GM12873 (cell line): Measurements from ENCODE around the gene IFITM5.

ENCODE experiments used
- CTCF ChIP-seq: IDR thresholded peaks from 2 replicates; pipeline ENCODE4 v1.5.1; 2012; ENCODE audit warnings: low read depth, mild to moderate bottlenecking, moderate library complexity, low read length, control low read depth; ENCODE audit not compliant: insufficient read depth; ENCODE audit errors: missing control alignments

Gene IFITM5

GRCh38 chr11:337711-338110 lies 38.4 kb upstream of the IFITM5 start:
- no peak for TF ChIP-seq CTCF

- TF ChIP-seq CTCF, result no peak
Observed at GRCh38 chr11:336659-337198, 37.4 kb upstream of the IFITM5 start.

GRCh38 chr11:335779-336658 lies 36.7 kb upstream of the IFITM5 start:
- no peak for TF ChIP-seq CTCF

- no peak for TF ChIP-seq CTCF
Observed at GRCh38 chr11:334264-334994, 35.1 kb upstream of the IFITM5 start.

GRCh38 chr11:332651-333480 lies 33.5 kb upstream of the IFITM5 start:
- TF ChIP-seq CTCF, result no peak

GRCh38 chr11:331358-332060 lies 32.2 kb upstream of the IFITM5 start:
- no peak for TF ChIP-seq CTCF
